ENCODE data around the gene MYO1H.

The MYO1H gene

DNA sequence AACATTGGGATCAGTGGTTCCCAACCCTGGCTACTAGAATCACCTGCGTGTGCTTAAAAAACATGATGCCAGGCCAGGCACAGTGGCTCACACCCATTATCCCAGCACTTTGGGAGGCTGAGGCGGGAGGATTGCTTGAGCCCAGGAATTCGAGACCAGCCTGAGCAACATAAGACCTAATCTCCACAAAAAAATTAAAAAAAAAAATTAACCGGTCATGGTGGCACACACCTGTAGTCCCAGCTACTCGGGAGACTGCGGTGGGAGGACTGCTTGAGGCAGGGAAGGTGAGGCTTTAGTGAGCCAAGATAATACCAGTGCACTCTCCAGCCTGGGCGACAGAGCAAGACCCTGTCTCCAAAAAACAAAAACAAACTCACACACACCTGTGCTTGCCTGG is 127.4 kb downstream of the MYO1H start:
- DNase-seq (ENCODE audit: low read depth) = no peak
- no peak overlapping the region for H3K4me3 ChIP-seq (ENCODE audit: low read depth, low read length)
- TF ChIP-seq, protein P1, sequence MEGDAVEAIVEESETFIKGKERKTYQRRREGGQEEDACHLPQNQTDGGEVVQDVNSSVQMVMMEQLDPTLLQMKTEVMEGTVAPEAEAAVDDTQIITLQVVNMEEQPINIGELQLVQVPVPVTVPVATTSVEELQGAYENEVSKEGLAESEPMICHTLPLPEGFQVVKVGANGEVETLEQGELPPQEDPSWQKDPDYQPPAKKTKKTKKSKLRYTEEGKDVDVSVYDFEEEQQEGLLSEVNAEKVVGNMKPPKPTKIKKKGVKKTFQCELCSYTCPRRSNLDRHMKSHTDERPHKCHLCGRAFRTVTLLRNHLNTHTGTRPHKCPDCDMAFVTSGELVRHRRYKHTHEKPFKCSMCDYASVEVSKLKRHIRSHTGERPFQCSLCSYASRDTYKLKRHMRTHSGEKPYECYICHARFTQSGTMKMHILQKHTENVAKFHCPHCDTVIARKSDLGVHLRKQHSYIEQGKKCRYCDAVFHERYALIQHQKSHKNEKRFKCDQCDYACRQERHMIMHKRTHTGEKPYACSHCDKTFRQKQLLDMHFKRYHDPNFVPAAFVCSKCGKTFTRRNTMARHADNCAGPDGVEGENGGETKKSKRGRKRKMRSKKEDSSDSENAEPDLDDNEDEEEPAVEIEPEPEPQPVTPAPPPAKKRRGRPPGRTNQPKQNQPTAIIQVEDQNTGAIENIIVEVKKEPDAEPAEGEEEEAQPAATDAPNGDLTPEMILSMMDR (conservative IDR thresholded peaks at IDR 0.05; ENCODE audit: low read depth, low read length) = no peak

DNA sequence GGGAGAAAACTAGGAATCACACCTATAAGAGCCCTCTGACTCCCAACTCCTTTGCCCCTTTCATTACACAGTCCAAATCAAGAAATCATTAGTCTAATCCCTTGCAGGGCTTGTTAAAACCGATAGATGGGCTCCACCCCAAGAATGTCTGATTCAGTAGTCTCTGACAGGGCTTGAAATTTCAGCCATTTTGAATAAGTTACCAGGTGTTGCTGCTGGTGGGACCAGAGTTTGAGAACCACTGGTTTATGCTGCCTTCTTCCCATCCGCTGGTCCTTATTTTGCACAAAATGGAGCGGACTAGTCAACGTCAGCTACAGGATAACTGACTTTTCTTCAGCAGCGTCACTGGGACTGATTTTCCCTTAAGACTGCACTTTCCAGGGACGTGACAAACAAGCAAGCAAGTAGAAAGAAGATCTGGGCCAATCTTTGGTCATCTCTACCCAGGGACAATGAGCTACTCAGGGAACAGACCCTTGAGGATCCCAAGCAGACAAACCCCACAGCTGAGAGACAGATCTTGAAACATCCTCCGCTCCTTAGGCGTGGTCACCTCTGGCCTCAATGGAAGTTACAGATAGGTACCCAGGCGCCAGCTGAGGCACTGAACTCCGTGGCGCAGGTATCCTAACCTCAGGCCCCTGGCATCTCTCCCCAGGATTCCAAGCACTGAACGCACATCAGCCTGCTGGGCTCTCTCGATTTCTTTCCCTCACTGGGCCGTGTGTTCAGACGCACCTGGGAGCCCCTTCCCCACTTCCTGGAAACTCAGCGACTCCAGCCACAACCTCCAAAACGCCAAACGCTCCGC is 128.5 kb downstream of the MYO1H start:
- TF ChIP-seq, protein P1 (conservative IDR thresholded peaks at IDR 0.05; ENCODE audit: low read depth, low read length) = no peak
- no peak for DNase-seq (ENCODE audit: low read depth)
- H3K4me3 ChIP-seq (ENCODE audit: low read depth, low read length) = peak overlapping the region; percentile 68

DNA sequence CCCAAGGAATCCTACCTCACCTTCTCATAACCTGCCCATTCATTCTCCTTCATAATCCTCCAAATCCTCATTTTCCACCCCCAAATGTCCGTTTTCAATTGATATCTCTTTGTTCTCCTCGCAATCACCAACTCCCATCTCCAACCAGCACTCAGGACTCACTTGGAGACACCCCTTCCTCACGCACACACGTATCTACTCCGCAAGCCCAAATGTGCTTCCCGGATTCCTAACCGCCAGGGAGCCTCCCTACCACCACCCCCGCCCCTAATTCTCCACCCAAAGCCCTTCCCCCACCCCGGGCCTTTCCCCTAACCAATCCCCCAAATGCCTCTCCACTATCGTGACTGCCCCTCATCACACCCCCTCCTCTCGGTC is 129.1 kb downstream of the MYO1H start:
- DNase-seq (ENCODE audit: low read depth) = no peak
- H3K4me3 ChIP-seq (ENCODE audit: low read depth, low read length) = peak overlapping the region; percentile 68
- TF ChIP-seq, protein P1 (conservative IDR thresholded peaks at IDR 0.05; ENCODE audit: low read depth, low read length) = no peak

DNA sequence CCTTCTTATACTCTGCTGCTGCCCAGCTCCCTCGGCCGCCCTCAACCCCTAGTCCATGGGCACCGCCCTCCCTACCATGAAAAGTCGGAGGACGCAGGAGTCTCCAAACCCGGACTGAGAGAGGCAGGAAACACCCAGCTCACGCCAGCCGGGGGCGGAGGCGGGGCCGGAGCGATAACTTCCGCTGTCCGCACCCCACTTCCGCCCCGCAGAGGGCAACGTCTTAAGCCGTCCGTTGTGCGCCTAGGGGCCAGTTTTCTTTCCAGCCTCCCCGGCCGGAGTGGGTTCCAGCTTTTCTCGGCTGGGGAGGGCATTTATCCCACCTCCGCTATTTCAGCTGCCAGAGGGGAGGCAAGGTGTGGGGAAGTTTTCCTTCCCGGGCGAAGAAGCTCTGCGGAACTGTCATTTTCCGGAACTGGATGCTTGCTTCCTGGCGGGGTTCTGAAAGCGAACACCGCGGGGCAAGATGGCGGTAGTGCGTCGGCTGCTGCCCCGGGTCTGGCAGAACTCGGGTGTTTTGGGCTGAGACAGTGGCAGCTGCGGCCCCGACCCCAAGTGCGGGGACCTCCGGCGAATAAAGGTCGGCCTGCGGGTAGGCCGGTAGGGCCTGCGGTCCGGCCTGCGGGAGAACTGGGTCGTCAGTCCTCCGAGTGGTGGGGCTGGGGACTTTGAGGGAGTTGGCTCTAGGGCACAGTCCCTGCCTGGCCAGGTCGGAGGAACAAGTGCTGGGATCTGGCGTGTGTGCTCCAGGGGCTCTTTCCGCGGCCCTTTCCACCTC is 129.7 kb downstream of the MYO1H start, which contains the start of the genes KCTD10 and UBE3B:
Gene KCTD10 (minus strand): TSS at position 116 of the 778 bp plus-strand sequence. CDS start 38 bp downstream, at position 78.
Gene UBE3B (plus strand): TSS at position 450 of the 778 bp plus-strand sequence. CDS start 5,918 bp downstream, outside the sequence.
- DNase-seq (ENCODE audit: low read depth) = peak; percentile 94
- TF ChIP-seq, protein P1 (conservative IDR thresholded peaks at IDR 0.05; ENCODE audit: low read depth, low read length) = peak; percentile 10
- peak within 1 kb of the TSS; percentile 68 for H3K4me3 ChIP-seq (ENCODE audit: low read depth, low read length)

DNA sequence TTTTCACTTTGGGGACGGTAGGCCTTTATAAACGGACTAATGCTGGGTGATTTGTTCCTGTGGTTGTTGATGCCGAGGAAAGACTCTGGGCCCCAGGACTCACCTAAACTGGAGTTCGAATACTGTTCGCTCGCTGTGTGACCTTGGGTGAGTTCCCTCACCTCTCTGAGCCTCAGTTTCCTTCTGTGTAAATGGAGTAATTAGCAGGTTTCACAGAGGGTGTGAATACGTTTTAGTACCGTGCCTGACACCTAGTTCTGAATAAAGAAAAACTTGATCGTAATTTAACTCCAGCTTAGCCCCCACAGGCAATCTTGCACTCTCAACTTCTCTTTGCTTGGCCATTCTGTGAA is 130.2 kb downstream of the MYO1H start:
- H3K4me3 ChIP-seq (ENCODE audit: low read depth, low read length) = peak overlapping the region; percentile 68
- no peak for DNase-seq (ENCODE audit: low read depth)
- TF ChIP-seq, protein P1 (conservative IDR thresholded peaks at IDR 0.05; ENCODE audit: low read depth, low read length) = no peak

DNA sequence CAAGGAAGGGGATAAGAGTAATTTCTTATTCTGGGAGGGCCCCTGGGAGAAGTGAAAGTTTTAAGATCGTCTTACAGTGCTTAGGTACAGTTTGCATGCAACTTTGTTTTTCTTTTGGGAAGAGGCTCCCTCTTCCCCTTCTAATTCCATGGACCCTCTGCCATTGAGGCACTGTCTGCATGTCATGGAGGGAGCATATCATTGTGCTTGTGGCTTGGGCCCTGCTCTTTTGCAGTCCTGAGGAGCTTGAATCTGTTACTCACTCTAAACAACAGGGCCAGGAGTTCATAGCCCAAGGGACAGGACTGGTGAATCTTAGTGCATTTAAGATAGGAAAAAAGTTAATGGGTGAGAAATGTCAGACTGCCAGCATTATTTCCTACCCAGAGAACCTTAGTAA is 132.1 kb downstream of the MYO1H start:
- TF ChIP-seq, protein P1 (conservative IDR thresholded peaks at IDR 0.05; ENCODE audit: low read depth, low read length) = no peak
- H3K4me3 ChIP-seq (ENCODE audit: low read depth, low read length) = no peak overlapping the region
- DNase-seq (ENCODE audit: low read depth) = no peak
